ENCODE results near the gene WHRN.

WHRN gene

DNA sequence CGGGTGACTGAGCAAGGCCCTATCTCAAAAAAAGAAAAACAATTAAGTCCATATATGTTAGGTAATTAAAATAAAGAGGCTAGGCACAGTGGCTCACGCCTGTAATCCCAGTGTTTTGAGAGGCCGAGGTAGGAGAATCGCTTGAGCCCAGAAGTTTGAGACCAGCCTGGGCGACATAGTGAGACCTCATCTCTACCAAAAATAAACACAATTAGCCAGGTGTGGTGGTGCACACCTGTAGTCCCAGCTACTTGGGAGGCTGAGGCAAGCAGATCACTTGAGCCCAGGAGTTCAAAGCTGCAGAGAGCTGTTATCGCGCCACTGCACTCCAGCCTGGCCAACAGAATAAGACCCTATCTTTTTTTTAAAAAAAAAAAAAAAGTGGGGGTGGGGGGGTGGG is 12.3 kb downstream of the WHRN start:
- no peak for DNase-seq (ENCODE audit: low read depth, low spot score)

DNA sequence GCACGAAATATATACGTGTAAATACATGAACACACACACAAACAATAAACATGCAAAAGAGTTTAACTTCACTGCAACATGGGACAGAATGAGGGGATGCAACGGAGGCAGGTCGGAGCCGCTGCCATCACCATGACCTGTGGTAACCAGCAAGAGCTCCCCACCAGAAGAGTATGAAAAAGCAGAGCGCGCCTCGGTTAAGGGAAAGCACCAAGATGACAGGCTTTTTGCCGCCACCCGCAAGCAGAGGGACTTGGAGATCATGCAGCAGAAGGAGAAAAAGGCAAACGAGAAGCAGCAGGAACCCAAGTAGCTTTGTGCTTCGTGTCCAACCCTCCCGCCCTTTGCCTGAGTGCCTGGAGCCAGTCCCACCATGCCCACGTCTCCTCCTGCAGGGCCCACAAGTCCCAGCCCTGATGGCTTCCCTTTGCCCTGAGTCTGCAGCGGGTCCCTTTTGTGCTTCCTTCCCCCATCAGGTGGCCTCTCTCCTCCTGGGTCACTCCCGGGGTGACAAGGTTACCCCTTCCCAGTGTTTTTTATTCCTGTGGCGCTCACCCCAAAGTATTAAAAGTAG is 13.8 kb downstream of the WHRN start:
- DNase-seq (ENCODE audit: low read depth, low spot score) = no peak

- no peak for DNase-seq (ENCODE audit: low read depth, low spot score)
Observed at GRCh38 chr9:114489928-114490327, 15.3 kb downstream of the WHRN start.

DNA sequence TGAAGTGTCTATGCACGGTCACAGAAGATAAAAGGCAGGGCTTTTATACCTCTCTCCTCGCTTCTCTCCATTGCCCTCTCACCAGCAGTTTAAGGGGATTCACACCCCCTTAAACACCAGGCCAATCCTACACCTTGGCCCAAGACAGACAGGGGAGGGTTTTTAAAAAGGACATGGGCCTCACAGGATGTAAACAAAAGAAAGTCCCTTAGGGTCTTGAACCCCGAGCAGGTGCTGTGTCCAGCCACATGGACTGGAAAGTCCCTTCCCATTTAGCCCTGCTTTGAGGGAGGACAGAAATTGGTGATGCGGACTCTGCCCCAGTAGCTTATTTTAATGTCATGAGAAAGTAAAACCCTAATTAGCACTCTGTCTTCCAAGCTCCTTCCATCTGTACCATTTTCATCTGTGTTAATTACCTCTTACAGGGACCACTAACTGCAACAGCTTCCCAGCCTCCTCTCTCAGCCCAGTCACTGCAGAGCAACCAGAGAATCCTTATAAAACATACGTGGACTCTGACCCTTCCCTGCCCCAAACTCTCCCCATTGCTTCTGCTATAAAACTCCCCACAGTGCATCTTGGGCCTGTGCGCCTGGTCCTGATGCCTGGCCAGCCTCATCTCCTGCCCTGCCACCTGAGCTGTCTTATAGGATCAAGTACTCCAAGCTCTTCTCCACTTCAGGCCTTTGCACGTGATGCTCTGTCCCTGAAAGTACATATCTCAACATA is 16.7 kb downstream of the WHRN start:
- no peak for DNase-seq (ENCODE audit: low read depth, low spot score)

- DNase-seq (ENCODE audit: low read depth, low spot score) = no peak
Observed at GRCh38 chr9:114487607-114488300, 17.5 kb downstream of the WHRN start.

- no peak for DNase-seq (ENCODE audit: low read depth, low spot score)
Observed at GRCh38 chr9:114486205-114486963, 18.9 kb downstream of the WHRN start.

DNA sequence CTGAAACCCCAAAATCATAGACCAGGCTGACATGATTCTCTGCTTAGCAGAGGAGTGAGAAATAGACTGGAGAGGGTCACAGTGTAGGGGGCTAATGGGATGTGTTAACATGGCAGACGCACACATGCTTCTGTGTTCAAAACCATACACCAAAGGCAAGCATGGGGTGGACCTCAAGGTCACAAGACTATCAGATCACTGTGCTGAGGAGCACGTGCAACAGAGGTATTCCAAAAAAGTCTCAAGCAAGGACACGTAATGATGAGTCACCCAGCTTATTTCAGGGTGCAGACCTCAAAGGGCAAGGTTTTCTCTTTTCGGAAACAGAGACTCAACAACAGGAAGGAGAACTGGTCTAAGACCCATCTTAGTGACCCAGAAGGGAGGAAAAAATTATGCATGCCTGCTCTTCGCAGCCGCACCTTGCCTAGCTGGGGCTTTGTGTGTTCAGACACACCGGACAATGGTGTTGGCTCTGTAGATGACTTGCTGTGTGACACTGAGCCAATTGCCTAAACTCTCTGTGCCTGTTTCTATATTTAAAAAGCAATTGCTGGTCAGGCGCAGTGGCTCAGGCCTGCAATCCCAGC is 20.3 kb downstream of the WHRN start:
- DNase-seq (ENCODE audit: low read depth, low spot score) = no peak

DNA sequence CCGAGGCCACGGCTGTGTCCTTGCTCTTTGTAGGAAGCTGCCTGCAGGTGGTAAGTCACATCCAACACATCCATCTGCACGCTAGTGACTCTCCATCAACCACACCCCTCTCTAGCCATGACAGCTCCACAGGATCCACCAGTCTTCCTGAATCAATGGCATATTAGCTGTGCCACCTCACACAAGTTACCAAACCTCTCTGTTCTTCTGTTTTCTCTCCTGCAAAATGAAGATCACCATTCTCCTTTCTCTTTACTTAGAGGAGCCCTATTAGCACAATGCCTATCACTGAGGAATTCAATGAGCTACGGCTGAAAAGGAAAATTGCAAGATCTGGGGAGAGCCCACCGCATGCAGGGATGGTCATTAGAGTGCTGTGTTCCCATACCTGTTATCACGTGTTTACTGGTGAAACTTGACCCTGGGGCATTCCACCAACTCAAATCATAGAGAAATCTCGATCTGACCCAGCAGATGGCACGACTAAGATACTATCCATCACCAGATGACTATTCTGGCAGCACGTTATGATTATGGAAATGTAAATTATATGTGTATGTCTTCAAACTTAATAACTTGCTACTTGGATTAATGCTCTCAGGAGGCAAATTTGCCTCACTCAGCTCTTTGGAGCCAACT is 20.9 kb downstream of the WHRN start:
- DNase-seq (ENCODE audit: low read depth, low spot score) = no peak

DNA sequence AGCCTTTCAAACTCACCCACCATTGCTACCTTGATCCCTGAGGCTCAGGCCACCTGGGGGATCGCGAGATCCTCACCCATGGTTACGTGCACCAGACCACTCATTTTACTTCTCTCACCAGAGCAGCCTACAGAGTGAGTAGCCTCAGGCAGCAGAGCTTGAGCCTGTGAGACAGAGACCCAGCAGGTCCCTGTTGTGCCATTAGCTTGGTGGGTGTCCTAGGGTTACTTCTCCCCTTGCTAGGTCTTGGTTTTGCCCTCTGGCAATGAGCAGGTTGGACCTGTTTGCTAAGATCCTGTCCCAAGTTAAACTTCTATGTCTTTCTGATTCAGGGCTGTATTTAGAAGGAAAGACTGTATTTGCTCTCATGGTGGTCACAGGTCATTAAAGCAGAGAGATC is 21.8 kb downstream of the WHRN start:
- no peak for DNase-seq (ENCODE audit: low read depth, low spot score)

- DNase-seq (ENCODE audit: low read depth, low spot score) = no peak
Observed at GRCh38 chr9:114482593-114482992, 22.7 kb downstream of the WHRN start.

- DNase-seq (ENCODE audit: low read depth, low spot score) = no peak
Observed at GRCh38 chr9:114481789-114482188, 23.5 kb downstream of the WHRN start.

DNA sequence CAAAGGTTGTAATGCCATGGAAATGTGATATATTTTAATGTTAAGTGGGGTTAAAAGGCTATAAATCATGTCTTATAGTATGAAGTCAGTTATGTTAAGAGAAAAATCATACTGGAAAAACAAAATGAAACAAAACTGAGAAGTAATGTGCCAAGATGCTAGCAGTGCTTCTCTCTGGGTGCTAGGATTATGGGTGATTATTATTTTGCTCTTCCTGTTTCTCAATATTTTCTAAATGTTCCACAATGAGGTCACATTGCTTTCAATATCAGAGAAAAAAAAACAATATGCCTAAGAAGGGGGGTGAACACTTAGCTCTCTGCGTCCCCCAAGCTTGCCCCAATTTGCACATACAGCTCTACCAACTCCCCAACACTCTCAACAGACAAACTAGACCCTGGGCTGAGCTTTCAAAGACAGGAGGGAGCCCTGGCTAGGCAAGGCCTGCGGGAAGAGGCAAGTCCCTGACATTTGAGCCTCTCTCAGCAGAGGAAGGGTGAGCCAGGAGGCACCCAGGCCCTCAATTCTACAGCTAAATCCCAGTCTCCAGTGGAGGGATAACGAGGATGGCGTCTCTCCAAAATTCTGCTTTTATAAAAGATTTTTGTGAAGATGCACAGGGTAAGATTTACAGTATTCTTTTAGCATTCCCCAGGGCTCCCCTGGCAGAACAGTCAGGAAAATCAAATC is 24.4 kb downstream of the WHRN start:
- DNase-seq (ENCODE audit: low read depth, low spot score) = no peak

DNA sequence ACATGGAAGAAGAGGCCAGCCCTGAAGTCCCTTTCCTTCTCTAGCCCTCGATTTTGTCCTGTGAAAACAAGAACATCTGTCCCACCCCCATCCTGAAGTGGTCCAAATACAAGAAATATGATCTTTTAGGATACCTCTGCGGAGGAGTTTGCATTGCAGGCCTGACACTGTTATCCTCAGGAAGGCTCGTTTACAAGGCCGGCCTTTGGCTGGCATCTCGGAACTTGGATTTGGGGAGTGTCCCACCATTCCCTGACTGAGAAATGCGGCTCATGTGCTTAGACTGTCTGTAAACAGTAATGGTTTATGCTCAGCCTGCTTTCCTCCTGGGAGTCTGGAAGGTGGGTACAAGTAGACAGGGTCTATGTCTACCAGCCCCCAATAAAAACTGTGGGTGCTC is 26.4 kb downstream of the WHRN start:
- no peak for DNase-seq (ENCODE audit: low read depth, low spot score)

DNA sequence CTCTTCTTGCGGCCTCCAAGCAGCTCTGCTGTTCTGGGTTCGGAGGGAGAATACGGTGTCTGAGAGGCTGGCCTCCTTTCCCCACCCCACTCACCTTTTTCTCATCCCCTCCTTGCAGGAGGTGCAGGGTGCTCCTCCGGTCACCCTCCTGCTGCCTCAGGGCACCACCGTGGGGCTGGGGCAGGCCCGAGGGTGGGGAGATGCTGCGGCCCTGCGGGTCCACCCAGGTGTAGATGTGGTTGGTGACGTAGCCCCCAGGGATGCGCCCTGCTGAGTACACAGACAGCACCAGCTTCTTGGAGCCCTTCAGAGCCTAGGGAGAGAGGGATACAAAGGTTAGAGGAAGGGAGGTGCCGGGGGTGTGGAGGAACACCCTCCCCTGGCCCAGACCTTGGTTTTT is 26.8 kb downstream of the WHRN start:
- no peak for DNase-seq (ENCODE audit: low read depth, low spot score)

DNA sequence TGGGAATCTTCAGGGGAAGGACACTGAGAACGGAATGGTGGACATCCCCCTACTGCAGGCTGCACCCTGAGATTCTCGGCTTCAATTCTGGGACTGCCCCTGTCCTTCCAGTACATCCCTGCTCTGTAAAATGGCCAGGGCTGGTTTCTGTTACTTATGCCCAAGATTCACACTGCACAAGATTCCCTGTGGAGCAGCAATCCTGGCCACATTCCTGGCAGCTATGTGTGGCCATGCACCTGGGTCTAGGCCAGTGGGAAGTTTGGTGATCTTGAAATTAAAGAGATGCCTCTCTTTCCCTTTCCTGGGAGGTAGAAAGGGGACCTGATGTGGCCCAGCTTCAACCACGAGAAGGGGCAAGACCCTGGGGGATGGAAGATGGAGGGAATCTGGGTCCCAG is 27.6 kb downstream of the WHRN start:
- no peak for DNase-seq (ENCODE audit: low read depth, low spot score)

DNA sequence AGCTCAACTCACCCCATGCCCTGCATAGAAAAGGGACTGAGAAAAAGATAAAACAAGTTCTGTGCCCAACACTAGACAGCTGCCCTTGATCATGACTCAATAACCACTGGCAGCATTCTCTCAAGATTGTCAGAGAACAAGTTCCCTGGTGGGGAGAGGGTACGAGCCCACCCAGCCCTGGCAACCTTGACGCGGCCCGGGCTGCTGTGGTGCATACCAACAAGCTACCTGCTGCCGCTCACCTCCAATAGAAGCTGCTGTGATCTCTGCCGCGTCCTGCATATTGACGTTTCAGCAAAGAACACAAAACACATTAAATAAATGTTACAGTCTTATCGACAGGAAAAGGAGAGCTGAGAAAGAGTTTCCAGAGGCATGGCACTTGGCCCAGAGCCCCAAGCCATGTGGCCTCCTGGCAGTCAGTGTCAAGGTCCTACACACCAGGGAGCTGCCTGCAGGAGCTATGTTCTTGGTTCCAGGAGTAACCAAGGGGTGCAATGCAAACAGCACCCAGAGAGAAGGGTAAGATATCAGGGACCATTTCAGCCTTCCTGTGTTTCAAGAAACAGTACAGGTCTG is 28.3 kb downstream of the WHRN start:
- DNase-seq (ENCODE audit: low read depth, low spot score) = no peak

DNA sequence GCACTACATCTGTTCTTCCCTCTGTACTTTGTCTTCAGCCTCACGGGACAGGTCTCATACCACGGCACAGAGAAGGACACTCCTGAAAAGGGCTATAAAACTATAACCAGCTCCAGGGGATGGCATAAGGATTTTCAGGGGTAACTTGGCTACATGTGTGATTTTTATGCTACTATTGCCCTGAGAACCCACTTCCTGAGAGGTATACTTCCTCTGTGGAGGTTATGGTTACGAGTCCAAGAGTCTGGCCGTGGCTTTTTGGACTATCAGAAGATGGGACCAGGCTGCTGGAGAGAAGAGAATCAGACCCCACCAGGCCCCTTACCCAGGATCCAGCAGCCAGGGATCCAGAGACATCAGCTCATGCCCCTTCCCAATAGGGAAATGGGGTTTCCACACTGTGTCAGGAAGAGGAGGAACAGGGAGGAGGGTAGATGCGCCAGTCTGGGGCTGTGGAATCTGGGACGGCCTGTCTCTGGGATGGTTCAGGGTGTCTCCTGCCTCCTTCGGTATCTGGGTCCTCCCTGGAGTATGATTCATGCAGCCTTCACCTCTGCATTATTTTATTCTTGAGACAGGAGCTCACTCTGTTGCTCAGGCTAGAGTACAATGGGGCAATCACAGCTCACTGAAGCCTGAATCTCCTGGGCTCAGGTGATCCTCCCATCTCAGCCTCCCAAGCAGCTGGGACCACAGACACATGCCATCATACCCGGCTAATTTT is 29.7 kb downstream of the WHRN start:
- no peak for DNase-seq (ENCODE audit: low read depth, low spot score)

- DNase-seq (ENCODE audit: low read depth, low spot score) = no peak
Observed at GRCh38 chr9:114474425-114474824, 30.8 kb downstream of the WHRN start.

- DNase-seq (ENCODE audit: low read depth, low spot score) = no peak
Observed at GRCh38 chr9:114473447-114473801, 31.8 kb downstream of the WHRN start.
